Common myeloid progenitor, CD34-positive (primary cell): ENCODE measurements around the gene GABRG3.

ENCODE experiments used
- CTCF ChIA-PET: fragments of 350-600 bp; sonication (Branson Sonifier 250); formaldehyde crosslinking; loops from one replicate; lab custom pipeline; 2021; ENCODE audit warnings: antibody characterized with exemption; lab: Charles Lee
- POLR2A ChIA-PET: fragments of 350-600 bp; sonication (Branson Sonifier 250); formaldehyde crosslinking; loops from one replicate; lab custom pipeline; 2021; ENCODE audit warnings: antibody characterized with exemption; lab: Charles Lee
- DNase-seq, 3 donors: peaks; one replicate each; pipeline versions ENCODE4 v3.0.0 to v3.0.0-alpha.2; 2013
- H3K27ac ChIP-seq, 2 experiments: 1 replicate in 1 of 2; 2 replicates in 1 of 2; pipeline ENCODE4 v1.7.0; 2013; ENCODE audit warnings: inconsistent platforms in 2 of 2, low read length in 2 of 2, mild to moderate bottlenecking in 2 of 2, low read depth in 1 of 2, moderate library complexity in 1 of 2; ENCODE audit not compliant: severe bottlenecking in 2 of 2, insufficient read depth in 1 of 2, poor library complexity in 1 of 2
- H3K27me3 ChIP-seq, 5 experiments: replicated peaks in 2 of 5; 1 replicate in 3 of 5; 2 replicates in 2 of 5; pipeline versions ENCODE4 v1.6.1 to v1.7.0; 2013; ENCODE audit warnings: low read length in 4 of 5, mild to moderate bottlenecking in 2 of 5, moderate library complexity in 2 of 5, inconsistent platforms in 1 of 5; ENCODE audit not compliant: insufficient read depth in 5 of 5, control insufficient read depth in 4 of 5
- H3K36me3 ChIP-seq, 4 experiments: 1 replicate in 2 of 4; 2 replicates in 2 of 4; pipeline versions ENCODE4 v1.6.1 to v1.7.0; 2013; ENCODE audit warnings: low read length in 3 of 4, control low read depth in 1 of 4, mild to moderate bottlenecking in 1 of 4; ENCODE audit not compliant: control insufficient read depth in 4 of 4, insufficient read depth in 4 of 4
- H3K4me1 ChIP-seq, 4 experiments: 1 replicate in 3 of 4; 2 replicates in 1 of 4; pipeline versions ENCODE4 v1.6.1 to v1.7.1; 2013; ENCODE audit warnings: low read length in 3 of 4, mild to moderate bottlenecking in 3 of 4, control low read depth in 1 of 4, inconsistent platforms in 1 of 4, moderate library complexity in 1 of 4; ENCODE audit not compliant: control insufficient read depth in 4 of 4, insufficient read depth in 4 of 4; ENCODE audit errors: control extremely low read depth in 1 of 4
- H3K4me3 ChIP-seq, 7 experiments: 1 replicate in 4 of 7; 2 replicates in 3 of 7; pipeline versions ENCODE4 v1.5.1 to v1.7.0; 2013; ENCODE audit warnings: mild to moderate bottlenecking in 7 of 7, low read length in 6 of 7, moderate library complexity in 6 of 7, inconsistent platforms in 2 of 7, low read depth in 2 of 7, control low read depth in 1 of 7; ENCODE audit not compliant: insufficient read depth in 4 of 7, control insufficient read depth in 1 of 7; ENCODE audit errors: extremely low read depth in 1 of 7
- H3K9me3 ChIP-seq, 5 experiments: 1 replicate in 4 of 5; 2 replicates in 1 of 5; pipeline versions ENCODE4 v1.6.1 to v1.7.1; 2013; ENCODE audit warnings: low read length in 4 of 5, mild to moderate bottlenecking in 2 of 5, inconsistent platforms in 1 of 5, low read depth in 1 of 5, moderate library complexity in 1 of 5; ENCODE audit not compliant: control insufficient read depth in 4 of 5, insufficient read depth in 2 of 5; ENCODE audit errors: control extremely low read depth in 1 of 5
- WGBS: methylation state at CpG from one replicate; pipeline ENCODE4 v1.1.5; 2013; ENCODE audit not compliant: insufficient coverage; 5-methylcytosine and 5-hydroxymethylcytosine counted together

Gene GABRG3

GRCh38 chr15:27506752-27507151 lies 535.8 kb downstream of the GABRG3 start:
- Histone ChIP-seq H3K4me1 (no peaks in the 10 kb centered on the region), H3K27me3 (no peaks in the 10 kb centered on the region), H3K4me3 (no peak overlapping the region), H3K27ac (no peak overlapping the region), H3K36me3 (no peaks in the 10 kb centered on the region), H3K9me3 (peaks cover 0 to 17% (median 2%) of the 10 kb centered on the region in 5 experiments)
- ChIA-PET CTCF (no interaction called here), POLR2A (no interaction called here)
- DNase-seq, result no peak

GRCh38 chr15:27509014-27509413 lies 538.0 kb downstream of the GABRG3 start:
- Histone ChIP-seq H3K4me1 (no peaks in the 10 kb centered on the region), H3K9me3 (peaks cover 0 to 17% (median 2%) of the 10 kb centered on the region in 5 experiments), H3K4me3 (no peak overlapping the region), H3K36me3 (no peaks in the 10 kb centered on the region), H3K27me3 (no peaks in the 10 kb centered on the region), H3K27ac (no peak overlapping the region)
- 100% methylated on average over 1 of the region's 1 CpG for WGBS
- no peak for DNase-seq
- ChIA-PET POLR2A (no interaction called here), CTCF (no interaction called here)

- Histone ChIP-seq H3K27ac (no peak overlapping the region), H3K36me3 (no peaks in the 10 kb centered on the region), H3K4me1 (no peaks in the 10 kb centered on the region), H3K9me3 (peaks cover 0 to 17% (median 2%) of the 10 kb centered on the region in 5 experiments), H3K4me3 (no peak overlapping the region), H3K27me3 (no peaks in the 10 kb centered on the region)
- WGBS, result 100% methylated on average over 2 of the region's 4 CpGs
- ChIA-PET CTCF (no interaction called here), POLR2A (no interaction called here)
- DNase-seq, result no peak
Measured at GRCh38 chr15:27512281-27513001, 541.5 kb downstream of the GABRG3 start.

GRCh38 chr15:27514526-27514925 lies 543.5 kb downstream of the GABRG3 start:
- H3K4me3 ChIP-seq, result no peak overlapping the region
- POLR2A ChIA-PET, result no interaction called here
- H3K36me3 ChIP-seq, result no peaks in the 10 kb centered on the region
- H3K27me3 ChIP-seq, result no peaks in the 10 kb centered on the region
- DNase-seq, result no peak
- peaks cover 0 to 11% (median 2%) of the 10 kb centered on the region in 5 experiments for H3K9me3 ChIP-seq
- no CpG with 5 or more reads among the region's 3 CpGs for WGBS
- CTCF ChIA-PET, result no interaction called here
- H3K4me1 ChIP-seq, result no peaks in the 10 kb centered on the region
- no peak overlapping the region for H3K27ac ChIP-seq

- no peak overlapping the region for H3K4me3 ChIP-seq
- 95% methylated on average over 8 of the region's 18 CpGs for WGBS
- ChIA-PET CTCF (no interaction called here), POLR2A (no interaction called here)
- H3K27ac ChIP-seq, result no peak overlapping the region
- DNase-seq, result no peak
- peaks cover 0 to 4% (median 2%) of the 10 kb centered on the region in 5 experiments for H3K9me3 ChIP-seq
- H3K4me1 ChIP-seq, result no peaks in the 10 kb centered on the region
- H3K27me3 ChIP-seq, result no peaks in the 10 kb centered on the region
- no peaks in the 10 kb centered on the region for H3K36me3 ChIP-seq
Measured at GRCh38 chr15:27527490-27528067, 556.6 kb downstream of the GABRG3 start.

- Histone ChIP-seq H3K9me3 (peaks cover 0 to 4% (median 0%) of the 10 kb centered on the region in 5 experiments), H3K36me3 (no peaks in the 10 kb centered on the region), H3K27me3 (no peaks in the 10 kb centered on the region), H3K4me3 (no peak overlapping the region), H3K27ac (no peak overlapping the region), H3K4me1 (no peaks in the 10 kb centered on the region)
- CTCF ChIA-PET, result no interaction called here
- POLR2A ChIA-PET, result no interaction called here
- DNase-seq, result no peak
- WGBS, result 93% methylated on average over 4 of the region's 8 CpGs
Measured at GRCh38 chr15:27529399-27529798, 558.4 kb downstream of the GABRG3 start.

- ChIA-PET POLR2A (no interaction called here), CTCF (no interaction called here)
- no peaks in the 10 kb centered on the region for H3K27me3 ChIP-seq
- H3K27ac ChIP-seq, result no peak overlapping the region
- WGBS, result 93% methylated on average over 8 of the region's 9 CpGs
- H3K4me1 ChIP-seq, result no peaks in the 10 kb centered on the region
- H3K9me3 ChIP-seq, result peaks cover 0 to 4% (median 0%) of the 10 kb centered on the region in 5 experiments
- DNase-seq, result no peak
- H3K4me3 ChIP-seq, result no peak overlapping the region
- no peaks in the 10 kb centered on the region for H3K36me3 ChIP-seq
Measured at GRCh38 chr15:27530994-27531393, 560.0 kb downstream of the GABRG3 start.
